Raji (cell line): ENCODE results near the gene GRID2IP.

ENCODE experiments used
- POLR2A ChIP-seq: IDR thresholded peaks from 2 replicates; pipeline ENCODE4 v1.6.1; 2011; ENCODE audit warnings: low read depth, low read length, control low read depth; ENCODE audit not compliant: insufficient read depth

Gene GRID2IP

DNA sequence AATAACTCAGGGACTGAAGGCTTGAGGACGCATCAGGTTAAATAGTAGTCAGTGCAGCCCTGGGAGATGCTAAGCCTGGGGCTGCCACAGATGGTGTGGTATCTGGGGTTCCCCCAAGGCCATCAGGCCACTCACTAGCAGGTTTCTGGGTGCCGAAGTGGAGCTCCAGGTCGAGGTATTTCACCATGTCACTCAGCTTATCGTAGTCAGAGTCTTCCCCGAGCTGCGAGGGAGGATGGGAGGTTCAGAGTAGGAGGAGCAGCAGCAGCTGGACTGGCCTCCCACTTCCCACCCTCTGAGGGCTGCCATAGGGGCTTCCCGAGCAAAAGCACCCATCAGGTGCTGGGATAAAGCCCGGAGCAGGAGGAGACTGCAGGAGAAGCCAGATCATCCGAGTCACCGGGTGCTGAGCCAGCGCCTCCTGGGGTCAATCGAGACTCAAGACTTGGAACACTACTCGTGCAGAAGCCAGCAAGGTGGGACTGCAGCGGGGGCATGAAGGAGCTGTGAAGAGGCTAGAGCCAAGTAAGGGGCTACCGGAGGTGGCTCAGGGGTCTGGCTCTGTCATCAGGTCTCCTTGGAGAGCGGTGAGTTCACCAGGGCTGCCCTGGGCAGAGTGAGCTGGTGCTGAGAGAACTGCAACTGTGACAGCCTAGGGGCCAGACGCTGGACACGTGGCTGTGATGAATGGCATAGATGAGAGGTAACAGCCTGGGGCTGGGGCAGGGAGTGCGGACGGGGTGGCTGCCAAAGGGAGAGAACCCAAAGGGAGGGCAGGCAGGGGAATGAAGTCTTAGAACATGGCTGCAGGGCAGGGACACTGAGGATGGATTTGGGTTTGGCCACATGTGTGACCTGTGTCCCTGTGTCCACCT, 45.3 kb downstream of the GRID2IP start:
- TF ChIP-seq POLR2A: no peak

DNA sequence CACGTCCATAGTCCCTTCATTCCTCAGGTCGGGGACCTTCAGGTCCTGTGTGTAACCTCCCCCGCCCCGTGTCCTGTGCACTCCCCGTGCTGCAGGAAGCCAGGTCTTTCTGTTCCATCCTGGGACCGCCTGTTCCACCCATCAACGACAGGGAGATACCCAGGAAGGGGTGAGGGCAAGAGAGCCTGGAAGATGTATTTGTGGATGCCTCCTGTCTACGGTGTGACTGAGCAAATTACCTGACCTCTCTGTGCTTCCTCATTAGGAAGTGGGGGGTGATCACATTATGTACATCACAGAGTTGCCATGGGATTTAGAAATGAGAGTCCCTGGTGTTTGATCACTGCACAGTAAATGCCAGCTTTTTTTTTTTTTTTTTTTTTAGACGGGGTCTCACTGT, 46.3 kb downstream of the GRID2IP start:
- TF ChIP-seq POLR2A: no peak

DNA sequence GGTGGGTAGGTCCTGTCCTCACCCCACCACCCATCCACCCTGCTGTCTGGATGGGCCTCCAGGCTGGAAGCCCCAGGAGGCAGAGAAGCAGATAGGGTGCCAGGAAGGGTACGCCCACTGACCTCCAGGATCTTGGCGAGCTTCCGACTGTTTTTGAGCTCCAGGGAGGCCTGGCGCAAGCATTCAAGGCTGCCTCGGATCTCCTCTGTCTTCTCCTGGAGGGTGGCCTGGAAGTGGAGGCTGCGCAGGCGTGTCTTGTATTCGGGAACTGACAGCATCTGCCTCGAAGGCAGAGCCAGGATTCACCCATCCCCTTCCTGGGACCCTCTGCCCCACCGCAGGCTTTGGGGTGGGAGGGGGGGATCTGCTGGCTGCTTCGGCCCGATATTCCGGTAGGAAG, 48.4 kb downstream of the GRID2IP start:
- TF ChIP-seq POLR2A: no peak

DNA sequence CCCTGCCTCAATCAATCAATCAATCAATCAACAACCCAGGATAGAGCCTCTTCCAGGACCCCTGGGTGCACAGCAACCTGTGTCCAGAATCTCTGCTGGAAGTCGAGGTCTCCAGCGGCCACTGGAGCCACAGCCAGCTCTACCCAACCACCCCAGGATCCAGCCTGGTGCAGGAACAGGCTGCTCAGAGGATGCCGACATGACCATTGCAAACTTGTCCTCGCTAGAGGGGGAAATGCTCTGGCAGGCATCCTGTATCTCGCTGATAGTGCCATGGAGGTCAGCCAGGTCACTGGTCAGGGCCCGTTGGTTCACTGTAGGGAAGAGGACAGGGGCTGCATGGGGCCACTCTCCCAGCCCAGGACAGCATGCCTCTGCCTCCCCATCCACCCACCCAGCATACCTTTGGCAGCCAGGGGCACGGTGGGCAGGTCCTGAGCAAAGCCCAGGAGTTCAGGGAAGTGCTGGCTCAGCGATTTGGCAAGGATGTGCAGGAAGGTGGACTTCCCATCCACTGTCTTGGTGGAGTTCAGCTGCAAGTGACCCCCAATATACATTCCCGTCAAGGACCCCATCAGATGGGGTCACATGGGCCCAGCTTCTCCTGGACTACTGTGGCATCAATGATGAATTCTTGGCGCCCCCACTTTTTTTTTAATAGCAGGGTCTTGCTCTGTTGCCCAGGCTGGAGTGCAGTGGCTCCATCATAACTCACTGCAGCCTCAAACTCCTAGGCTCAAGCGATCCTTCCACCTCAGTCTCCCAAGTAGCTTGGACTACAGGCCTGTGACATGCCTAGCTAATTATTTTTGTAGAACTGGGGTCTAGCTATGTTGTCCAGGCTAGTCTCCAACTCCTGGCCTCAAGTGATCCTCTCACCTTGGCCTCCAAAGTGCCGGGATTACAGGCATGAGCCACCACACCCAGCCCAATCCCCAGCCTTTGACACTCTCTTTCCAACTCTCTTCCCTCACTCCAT, 49.4 kb downstream of the GRID2IP start:
- TF ChIP-seq POLR2A: no peak

DNA sequence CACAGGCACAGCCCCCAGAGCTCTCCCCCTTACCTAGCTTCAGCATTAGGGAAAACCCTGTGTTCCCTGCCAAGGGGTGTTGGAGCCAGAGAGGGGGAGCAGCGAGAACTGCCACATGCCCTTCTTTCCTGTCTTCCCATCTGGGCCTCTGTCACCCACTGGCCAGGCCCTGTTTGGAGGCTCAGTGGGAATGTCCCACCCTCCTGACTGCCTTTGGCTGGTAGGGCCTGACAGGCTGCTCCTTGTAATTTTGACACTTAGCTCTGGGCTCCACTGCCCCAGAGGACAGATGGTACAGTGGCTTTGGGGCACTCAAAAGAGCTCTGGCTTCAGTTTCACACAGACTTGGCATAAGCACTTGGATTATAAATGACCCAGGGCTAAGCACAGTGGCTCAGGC, 50.6 kb downstream of the GRID2IP start:
- no peak for TF ChIP-seq POLR2A

DNA sequence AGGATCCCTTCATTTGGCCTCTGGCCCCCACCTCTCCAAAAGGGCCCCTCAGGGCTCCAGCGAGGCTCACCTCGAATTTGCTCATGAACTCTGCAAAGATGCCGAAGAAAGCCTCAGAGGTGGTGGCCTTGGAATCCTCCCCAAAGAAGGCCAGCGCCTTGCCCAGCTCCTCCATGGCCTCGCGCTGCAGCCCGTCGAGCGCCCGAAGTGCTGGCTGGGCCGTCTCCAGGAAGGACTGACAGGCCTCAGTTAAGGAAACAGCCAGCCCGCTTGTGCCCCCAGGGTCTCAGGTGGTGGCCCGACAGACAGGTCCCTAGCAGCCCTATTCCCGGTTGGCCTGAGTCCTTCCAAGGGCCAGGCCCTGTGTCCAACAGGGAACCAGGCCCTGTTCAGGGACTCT, 53.3 kb downstream of the GRID2IP start:
- TF ChIP-seq POLR2A: no peak

DNA sequence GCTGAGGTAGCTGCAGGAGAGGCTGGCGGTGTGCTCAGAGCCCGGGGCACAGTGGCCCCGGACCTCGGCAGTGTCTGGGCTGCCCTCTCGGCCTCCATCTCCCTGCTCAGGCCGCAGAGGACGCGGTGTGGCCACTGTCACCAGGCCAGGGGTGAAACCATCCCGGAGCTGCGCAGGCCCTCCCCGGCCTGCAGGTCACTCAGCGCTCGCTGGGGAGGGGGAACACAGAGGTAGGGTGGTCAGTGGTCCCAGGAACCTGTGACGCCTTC, 53.7 kb downstream of the GRID2IP start:
- no peak for TF ChIP-seq POLR2A

DNA sequence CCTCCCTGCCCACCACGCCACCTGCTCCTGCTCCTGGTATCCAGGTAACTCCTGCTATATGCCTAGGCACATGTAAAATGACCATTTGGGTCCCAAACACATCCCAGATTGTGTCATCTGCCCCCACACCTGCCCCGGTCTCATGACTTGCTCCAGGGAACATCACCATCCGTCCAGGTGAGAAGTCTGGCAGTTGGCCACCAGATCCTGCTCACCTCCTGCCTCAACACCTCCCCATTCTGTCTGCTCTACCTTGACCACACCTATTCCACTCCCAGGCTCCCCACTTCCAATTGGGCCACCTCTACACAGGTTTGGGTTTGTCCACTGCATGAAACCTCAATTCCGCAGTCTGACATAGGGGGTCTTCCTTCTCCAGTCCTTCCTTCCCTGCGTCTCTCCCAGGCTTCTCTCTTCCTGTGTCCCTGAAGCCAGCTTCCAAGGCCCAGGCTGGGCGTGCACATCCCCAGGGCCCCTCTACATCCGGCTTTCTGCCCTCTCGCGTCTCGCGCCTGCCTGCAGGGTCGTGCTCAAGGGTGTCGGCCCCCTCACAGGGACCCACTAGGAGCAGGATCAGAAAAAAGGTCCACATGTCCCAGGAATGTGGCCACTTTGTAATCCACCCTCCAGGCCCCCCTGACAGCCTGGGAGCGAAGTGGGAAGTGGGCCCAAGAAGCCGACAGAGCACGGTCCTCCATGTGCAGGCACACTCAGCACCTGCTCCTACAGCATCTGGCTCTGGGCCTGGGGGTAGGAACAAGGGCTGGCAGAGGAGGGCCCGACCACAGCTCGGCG, 54.2 kb downstream of the GRID2IP start:
- no peak for TF ChIP-seq POLR2A

DNA sequence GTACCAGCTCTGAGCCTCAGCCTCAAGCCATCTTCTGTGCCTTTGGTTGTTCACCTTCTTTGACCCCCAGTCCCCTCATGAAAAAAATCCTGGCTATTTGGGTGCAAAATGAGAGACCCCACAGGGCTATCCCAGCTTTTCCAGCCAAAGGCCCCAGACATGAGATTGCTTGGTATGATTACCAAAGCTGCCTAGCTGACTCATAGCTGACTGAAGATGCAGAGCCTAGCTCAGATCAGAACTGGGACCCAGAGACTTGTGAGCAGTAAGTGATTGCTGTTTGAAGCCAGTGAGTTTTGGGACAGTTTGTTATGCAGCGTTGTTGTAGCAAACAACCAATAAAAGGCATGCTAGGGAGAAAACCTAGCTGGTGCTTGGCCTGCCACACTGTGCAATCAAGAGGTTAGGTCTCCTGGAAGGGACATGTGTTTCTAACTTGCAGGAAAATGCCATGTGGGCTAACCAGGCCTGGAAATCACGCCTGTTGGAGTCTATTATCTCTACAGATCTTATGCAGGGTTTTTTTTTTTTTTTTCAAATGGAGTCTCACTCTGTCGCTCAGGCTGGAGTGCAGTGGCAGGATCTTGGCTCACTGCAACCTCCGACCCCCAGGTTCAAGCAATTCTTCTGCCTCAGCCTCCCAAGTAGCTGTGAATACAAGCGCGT, 55.5 kb downstream of the GRID2IP start:
- TF ChIP-seq POLR2A: no peak

DNA sequence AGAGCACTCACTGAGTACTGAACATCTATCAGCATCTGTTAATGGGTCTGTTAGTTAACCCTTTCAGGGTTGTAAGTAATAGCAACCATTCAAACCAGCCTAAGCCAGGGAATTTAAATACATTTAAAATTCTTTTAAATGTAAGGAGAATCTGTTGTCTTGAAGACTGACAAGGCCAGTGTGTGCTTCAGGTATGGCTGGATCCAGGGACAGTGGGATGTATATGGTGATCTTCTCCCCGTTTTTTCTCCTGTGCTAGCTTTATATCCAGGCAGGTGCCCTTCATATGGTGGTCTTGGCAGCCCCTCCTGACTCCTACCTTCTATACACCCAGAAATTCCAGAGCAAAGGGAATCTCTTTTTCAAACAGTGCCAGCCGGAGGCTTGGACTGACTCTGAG, 56.9 kb downstream of the GRID2IP start:
- no peak for TF ChIP-seq POLR2A

DNA sequence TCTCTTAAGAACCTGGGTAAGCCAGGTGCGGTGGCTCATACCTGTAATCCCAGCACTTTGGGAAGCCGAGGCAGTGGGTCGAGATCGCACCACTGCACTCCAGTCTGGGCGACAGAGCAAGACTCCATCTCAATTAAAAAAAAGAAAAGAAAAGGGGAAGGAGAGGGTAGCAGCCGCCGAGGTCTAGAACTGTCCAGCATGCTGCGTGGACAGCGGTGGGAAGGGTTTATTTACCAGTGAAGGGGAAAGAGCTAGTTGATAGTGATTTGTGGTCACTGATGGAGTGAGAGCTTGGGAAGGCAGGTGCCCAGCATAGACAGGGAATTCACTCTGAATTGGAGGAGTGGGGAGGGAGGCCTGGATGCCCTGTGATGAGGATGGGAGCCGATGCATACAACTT, 60.1 kb downstream of the GRID2IP start:
- no peak for TF ChIP-seq POLR2A

DNA sequence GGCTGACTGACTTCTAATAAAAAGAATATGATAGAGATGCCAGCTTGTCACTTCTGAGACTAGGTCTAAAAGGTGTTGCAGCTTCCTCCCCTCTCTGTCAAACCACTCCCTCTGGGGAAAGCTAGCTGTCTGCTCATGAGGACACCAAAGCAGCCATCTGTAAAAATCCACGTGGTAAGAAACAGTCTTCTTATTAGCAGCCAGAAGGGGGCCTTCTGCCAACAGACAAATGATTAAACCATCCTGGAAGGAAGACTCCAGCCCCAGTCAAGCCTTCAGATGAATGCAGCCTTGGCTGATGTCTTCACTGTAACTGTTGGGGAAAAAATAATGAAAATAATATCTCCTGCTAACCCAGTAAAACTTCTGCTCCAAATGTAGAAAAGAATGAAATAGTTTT, 61.6 kb downstream of the GRID2IP start:
- no peak for TF ChIP-seq POLR2A

DNA sequence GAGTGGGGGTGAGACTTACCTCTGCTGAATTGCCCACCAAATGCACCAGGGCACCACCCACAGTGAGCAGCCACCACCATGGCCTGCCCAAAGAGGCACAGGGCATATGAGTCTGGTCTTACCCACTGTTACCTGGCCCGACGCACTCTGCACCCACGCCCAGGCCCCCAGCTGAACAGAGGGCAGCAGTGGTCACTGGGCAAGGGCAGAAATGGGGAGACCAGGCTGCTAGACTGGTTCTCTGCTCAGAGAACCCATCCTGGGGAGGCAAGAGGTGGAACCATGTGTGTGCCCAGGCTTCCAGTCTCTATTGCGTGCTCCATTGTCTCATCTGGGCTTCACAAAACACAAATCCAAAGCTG, 64.1 kb downstream of the GRID2IP start:
- no peak for TF ChIP-seq POLR2A

DNA sequence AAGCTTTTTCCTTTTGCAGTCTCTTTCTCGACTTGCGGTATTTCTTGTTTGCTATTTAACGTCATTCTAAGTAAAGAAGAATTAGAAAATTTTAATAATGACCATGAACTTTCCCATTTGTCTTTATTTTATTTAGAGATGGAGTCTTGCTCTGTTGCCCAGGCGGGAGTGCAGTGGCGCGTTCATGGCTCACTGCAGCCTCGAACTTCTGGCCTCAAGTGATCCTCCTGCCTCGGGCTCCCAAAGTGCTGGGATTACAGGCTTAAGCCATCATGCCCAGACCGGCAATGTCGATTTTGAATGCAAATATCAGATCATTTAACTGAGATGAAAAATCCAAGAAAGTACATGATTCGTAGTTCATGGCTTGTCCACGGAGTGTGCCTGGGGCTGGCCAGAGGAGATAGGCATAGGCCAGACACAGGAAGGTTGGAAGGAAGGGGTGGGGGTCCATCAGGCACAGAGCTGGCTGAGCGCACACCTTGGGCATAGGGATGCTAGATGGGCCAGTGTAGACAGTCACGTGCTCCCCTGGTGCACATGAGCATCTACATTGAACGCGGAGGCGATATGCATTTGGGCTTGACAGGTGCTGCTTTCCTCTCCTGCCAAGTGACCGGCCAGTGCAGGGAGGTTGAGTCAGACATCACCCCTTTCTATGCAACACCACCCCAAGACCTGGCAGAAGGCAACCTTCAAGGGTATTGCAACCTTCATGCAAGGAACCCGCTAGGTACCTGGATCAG, 64.7 kb downstream of the GRID2IP start:
- TF ChIP-seq POLR2A: no peak
